22Rv1 (cell line): ENCODE measurements around the gene VRK3.

ENCODE experiments used
- ZFX ChIP-seq: fragments of 450-650 bp; IDR thresholded peaks from 2 replicates; pipeline ENCODE4 v1.6.1; 2017; ENCODE audit warnings: antibody characterized with exemption, borderline replicate concordance
- TF ChIP-seq, protein P1 (sequence below): fragments of 450-650 bp; IDR thresholded peaks from 2 replicates; pipeline ENCODE4 v1.5.1; 2017; ENCODE audit warnings: mild to moderate bottlenecking

DNA sequence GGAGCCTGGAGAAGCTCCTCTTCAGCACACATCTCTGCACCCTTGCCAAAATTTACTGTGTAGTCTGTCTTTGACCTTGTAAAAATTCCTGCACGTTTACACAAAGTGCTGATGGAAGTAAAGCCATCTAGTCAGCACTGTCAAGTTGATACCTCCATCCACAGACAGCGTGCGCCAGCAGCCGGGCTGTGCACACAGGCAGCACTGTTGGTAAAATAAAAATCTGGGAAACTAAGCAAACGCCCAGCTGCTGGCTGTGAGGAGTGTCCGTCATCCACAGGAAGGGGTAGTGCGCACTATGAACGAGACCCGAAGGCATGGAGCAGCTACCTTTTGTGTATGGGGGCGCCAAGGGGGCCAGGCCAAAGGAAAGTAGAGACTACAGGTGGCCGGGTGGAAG lies 46.8 kb downstream of the VRK3 start:
- TF ChIP-seq, protein P1, sequence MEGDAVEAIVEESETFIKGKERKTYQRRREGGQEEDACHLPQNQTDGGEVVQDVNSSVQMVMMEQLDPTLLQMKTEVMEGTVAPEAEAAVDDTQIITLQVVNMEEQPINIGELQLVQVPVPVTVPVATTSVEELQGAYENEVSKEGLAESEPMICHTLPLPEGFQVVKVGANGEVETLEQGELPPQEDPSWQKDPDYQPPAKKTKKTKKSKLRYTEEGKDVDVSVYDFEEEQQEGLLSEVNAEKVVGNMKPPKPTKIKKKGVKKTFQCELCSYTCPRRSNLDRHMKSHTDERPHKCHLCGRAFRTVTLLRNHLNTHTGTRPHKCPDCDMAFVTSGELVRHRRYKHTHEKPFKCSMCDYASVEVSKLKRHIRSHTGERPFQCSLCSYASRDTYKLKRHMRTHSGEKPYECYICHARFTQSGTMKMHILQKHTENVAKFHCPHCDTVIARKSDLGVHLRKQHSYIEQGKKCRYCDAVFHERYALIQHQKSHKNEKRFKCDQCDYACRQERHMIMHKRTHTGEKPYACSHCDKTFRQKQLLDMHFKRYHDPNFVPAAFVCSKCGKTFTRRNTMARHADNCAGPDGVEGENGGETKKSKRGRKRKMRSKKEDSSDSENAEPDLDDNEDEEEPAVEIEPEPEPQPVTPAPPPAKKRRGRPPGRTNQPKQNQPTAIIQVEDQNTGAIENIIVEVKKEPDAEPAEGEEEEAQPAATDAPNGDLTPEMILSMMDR = no peak
- no peak for TF ChIP-seq ZFX
